ENCODE measurements around the gene PSMD6. TPM values are rescaled to one million over a fixed set of nuclear protein-coding genes. Genes with fewer than 3 reads are reported as not detected.

The PSMD6 gene
- total RNA-seq, 1 experiment from 2014 or later, result 66.5 TPM

DNA sequence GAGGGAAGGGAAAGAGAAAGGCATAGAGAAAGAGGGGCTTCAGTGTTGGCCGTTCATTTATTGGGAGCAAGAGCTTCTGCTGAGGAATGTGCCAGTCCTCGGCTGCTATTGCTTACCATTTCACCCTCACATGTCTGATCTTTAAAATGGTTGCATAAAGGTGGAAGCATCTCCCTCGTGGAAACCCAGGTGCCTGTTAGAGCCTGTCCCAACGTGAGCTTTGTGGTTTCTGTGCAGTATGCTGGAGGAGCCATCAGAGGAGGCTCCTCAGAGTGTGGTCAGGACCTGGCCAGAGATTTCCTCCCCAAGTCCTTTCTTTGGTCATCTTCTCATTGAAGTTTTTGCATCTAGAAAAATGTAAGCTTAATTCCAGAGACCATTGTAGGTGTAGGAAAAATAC lies 34.4 kb downstream of the PSMD6 start:
- TF ChIP-seq EZH2 (IDR thresholded peaks at IDR 0.05; ENCODE audit: borderline replicate concordance, low read depth, low read length, poor library complexity, severe bottlenecking), result no peak
- TF ChIP-seq CTCF (conservative IDR thresholded peaks at IDR 0.05; ENCODE audit: low read depth, low read length), result no peak
- ChIA-PET POLR2A (ENCODE audit: low non-redundant PET) (no interaction called here), CTCF (no interaction called here)
- H3K27me3 ChIP-seq (replicated peaks; ENCODE audit: insufficient read depth, low read depth, low read length, poor library complexity), result no peaks in the 10 kb centered on the region
- no peak overlapping the region for H3K27ac ChIP-seq (ENCODE audit: low read depth, low read length, poor library complexity, severe bottlenecking)
- intact Hi-C loops (cut with micrococcal nuclease; ENCODE audit: unreplicated experiment), result no loop called here
- H3K4me1 ChIP-seq (ENCODE audit: insufficient read depth, low read length, poor library complexity, severe bottlenecking), result no peaks in the 10 kb centered on the region
- no peaks in the 10 kb centered on the region for H3K9me3 ChIP-seq (ENCODE audit: low read depth, low read length, poor library complexity, severe bottlenecking)
- DNase-seq (ENCODE audit: low spot score), result no peak
- no TSS peak for BruUV-seq (replicated peaks)
- no peak overlapping the region for H3K4me3 ChIP-seq (ENCODE audit: low read depth, low read length, poor library complexity, severe bottlenecking)
- no peaks in the 10 kb centered on the region for H3K36me3 ChIP-seq (ENCODE audit: insufficient read depth, low read length, poor library complexity, severe bottlenecking)

DNA sequence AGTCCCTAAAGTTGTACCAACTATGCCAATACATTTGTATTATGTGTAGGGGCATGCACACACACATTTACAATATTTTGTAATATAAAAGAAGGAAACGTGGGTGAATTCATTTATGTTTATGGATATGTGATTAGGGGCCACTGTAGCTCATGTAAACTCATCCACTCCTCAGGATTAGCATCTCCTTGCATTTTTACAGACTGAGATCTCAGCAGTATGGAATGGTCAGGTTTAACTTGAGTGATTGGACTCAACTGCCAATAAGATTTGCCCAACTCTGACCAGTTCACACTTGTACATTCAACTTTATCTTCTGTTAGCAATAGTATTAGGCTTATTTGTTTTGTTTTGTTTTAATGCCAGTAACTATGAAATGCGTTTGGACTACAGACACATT lies 36.5 kb downstream of the PSMD6 start:
- no peaks in the 10 kb centered on the region for H3K4me1 ChIP-seq (ENCODE audit: insufficient read depth, low read length, poor library complexity, severe bottlenecking)
- no peak for TF ChIP-seq CTCF (conservative IDR thresholded peaks at IDR 0.05; ENCODE audit: low read depth, low read length)
- no peaks in the 10 kb centered on the region for H3K27me3 ChIP-seq (replicated peaks; ENCODE audit: insufficient read depth, low read depth, low read length, poor library complexity)
- ChIA-PET POLR2A (ENCODE audit: low non-redundant PET) (no interaction called here), CTCF (no interaction called here)
- no peak overlapping the region for H3K4me3 ChIP-seq (ENCODE audit: low read depth, low read length, poor library complexity, severe bottlenecking)
- intact Hi-C loops (cut with micrococcal nuclease; ENCODE audit: unreplicated experiment), result no loop called here
- no peak overlapping the region for H3K27ac ChIP-seq (ENCODE audit: low read depth, low read length, poor library complexity, severe bottlenecking)
- DNase-seq (ENCODE audit: low spot score), result no peak
- no TSS peak for BruUV-seq (replicated peaks)
- no peaks in the 10 kb centered on the region for H3K36me3 ChIP-seq (ENCODE audit: insufficient read depth, low read length, poor library complexity, severe bottlenecking)
- no peaks in the 10 kb centered on the region for H3K9me3 ChIP-seq (ENCODE audit: low read depth, low read length, poor library complexity, severe bottlenecking)

GRCh38 chr3:63986146-63986545 lies 37.1 kb downstream of the PSMD6 start:
- no peak overlapping the region for H3K27ac ChIP-seq (ENCODE audit: low read depth, low read length, poor library complexity, severe bottlenecking)
- no peaks in the 10 kb centered on the region for H3K4me1 ChIP-seq (ENCODE audit: insufficient read depth, low read length, poor library complexity, severe bottlenecking)
- no peak for DNase-seq (ENCODE audit: low spot score)
- H3K36me3 ChIP-seq (ENCODE audit: insufficient read depth, low read length, poor library complexity, severe bottlenecking), result no peaks in the 10 kb centered on the region
- intact Hi-C loops (cut with micrococcal nuclease; ENCODE audit: unreplicated experiment), result no loop called here
- ChIA-PET POLR2A (ENCODE audit: low non-redundant PET) (no interaction called here), CTCF (no interaction called here)
- no peaks in the 10 kb centered on the region for H3K9me3 ChIP-seq (ENCODE audit: low read depth, low read length, poor library complexity, severe bottlenecking)
- H3K27me3 ChIP-seq (replicated peaks; ENCODE audit: insufficient read depth, low read depth, low read length, poor library complexity), result no peaks in the 10 kb centered on the region
- BruUV-seq (replicated peaks), result no TSS peak
- TF ChIP-seq EZH2 (IDR thresholded peaks at IDR 0.05; ENCODE audit: borderline replicate concordance, low read depth, low read length, poor library complexity, severe bottlenecking) (no peak), CTCF (conservative IDR thresholded peaks at IDR 0.05; ENCODE audit: low read depth, low read length) (no peak)
- no peak overlapping the region for H3K4me3 ChIP-seq (ENCODE audit: low read depth, low read length, poor library complexity, severe bottlenecking)
